ENCODE measurements around the gene DYNC1H1.

- TF ChIP-seq POLR2A (IDR thresholded peaks at IDR 0.05; ENCODE audit: low read length) = no peak
- no peak for TF ChIP-seq GATA1 (IDR thresholded peaks at IDR 0.05; ENCODE audit: low read depth, low read length)
Measured at GRCh38 chr14:102013669-102014200, 49.4 kb downstream of the DYNC1H1 start.

All from erythroblast (primary cell).